ENCODE measurements around the gene GEMIN5. TPM values are rescaled to one million over a fixed set of nuclear protein-coding genes. Genes with fewer than 3 reads are reported as not detected.

Gene GEMIN5
- total and polyA plus RNA-seq, 2 of the 13 experiments (the other 11 are each of a cell fraction or from before 2014, with no cell fraction given): 6.6 to 28.6 TPM

GRCh38 chr5:154857530-154858296 is 80.3 kb downstream of the GEMIN5 start (continued):
- TF ChIP-seq ELK4 (CRISPR knock-in tag; IDR thresholded peaks at IDR 0.05; ENCODE audit: borderline replicate concordance) (no peak), DMAP1 (CRISPR knock-in tag; IDR thresholded peaks at IDR 0.05) (peak; percentile 46), ZNF776 (CRISPR knock-in tag; IDR thresholded peaks at IDR 0.05) (peak; percentile 33; the same call in 1 of the 2 replicates), YEATS4 (CRISPR knock-in tag; IDR thresholded peaks at IDR 0.05; ENCODE audit: borderline replicate concordance) (no peak; the same call in 1 of the 2 replicates), POLR2A (IDR thresholded peaks at IDR 0.05; ENCODE audit: insufficient read depth in 1 of 2, low read depth in 2 of 2, low read length in 2 of 2) (peak in 1 of 2 experiments; percentile 72), RBM39 (IDR thresholded peaks at IDR 0.05; ENCODE audit: low read depth, low read length, poor library complexity, severe bottlenecking) (no peak), KLF6 (CRISPR knock-in tag; IDR thresholded peaks at IDR 0.05) (0 out of 2 replicates have a peak, but pooled peaks have one; percentile 27), ATF1 (CRISPR knock-in tag; IDR thresholded peaks at IDR 0.05) (no peak), NONO (IDR thresholded peaks at IDR 0.05) (no peak), NONO (CRISPR knock-in tag; conservative IDR thresholded peaks at IDR 0.05) (0 out of 2 replicates have a peak, but pooled peaks have one; percentile 21), ZNF205 (CRISPR knock-in tag; IDR thresholded peaks at IDR 0.05) (no peak; the same call in 1 of the 2 replicates), TP53 (CRISPR knock-in tag; conservative IDR thresholded peaks at IDR 0.05) (no peak), MEF2D (CRISPR knock-in tag; IDR thresholded peaks at IDR 0.05) (no peak; the same call in none of the 2 replicates), ZSCAN12 (CRISPR knock-in tag; IDR thresholded peaks at IDR 0.05) (peak; percentile 66; the same call in 1 of the 2 replicates), ZNF180 (CRISPR knock-in tag; IDR thresholded peaks at IDR 0.05; ENCODE audit: borderline replicate concordance, low read depth) (no peak), ZNF770 (CRISPR knock-in tag; IDR thresholded peaks at IDR 0.05) (peak; percentile 51; the same call in 1 of the 2 replicates), ZNF574 (CRISPR knock-in tag; IDR thresholded peaks at IDR 0.05) (peak; percentile 69), ZKSCAN8 (CRISPR knock-in tag; IDR thresholded peaks at IDR 0.05; ENCODE audit: borderline replicate concordance) (no peak; the same call in 1 of the 2 replicates), PHF21A (CRISPR knock-in tag; IDR thresholded peaks at IDR 0.05) (no peak), MAX (IDR thresholded peaks at IDR 0.05) (peak; percentile 94), ZMYM3 (CRISPR knock-in tag; IDR thresholded peaks at IDR 0.05) (no peak), ZBTB38 (CRISPR knock-in tag; IDR thresholded peaks at IDR 0.05) (0 out of 2 replicates have a peak, but pooled peaks have one; percentile 31)

Data from HepG2 (cell line).